GM12873 (cell line): Measurements from ENCODE around the gene SIGLEC11.

Experiments
- TF ChIP-seq, protein P1 (sequence below): IDR thresholded peaks from 2 replicates; pipeline ENCODE4 v1.5.1; 2012; ENCODE audit warnings: low read depth, mild to moderate bottlenecking, moderate library complexity, low read length, control low read depth; ENCODE audit not compliant: insufficient read depth; ENCODE audit errors: missing control alignments

SIGLEC11 gene

DNA sequence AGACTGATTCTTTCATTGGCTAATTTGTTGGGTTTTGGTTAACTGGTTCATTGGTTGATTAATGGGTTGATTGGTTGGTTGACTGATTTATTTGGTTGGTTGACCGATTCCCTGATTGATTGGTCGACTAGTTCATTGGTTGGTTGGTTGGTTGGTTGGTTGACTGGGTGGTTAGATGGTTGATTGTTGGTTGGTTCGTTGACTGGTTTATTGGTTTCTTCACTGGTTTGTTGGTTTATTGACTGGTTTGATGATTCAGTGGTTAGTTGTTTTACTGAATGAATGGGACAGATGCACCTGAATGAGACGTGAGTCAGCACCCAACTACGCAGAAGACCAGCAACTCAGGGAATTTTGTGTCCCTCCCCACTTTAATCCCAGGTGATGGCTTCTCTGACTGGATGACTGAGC is 28.9 kb downstream of the SIGLEC11 start:
- TF ChIP-seq, protein P1, sequence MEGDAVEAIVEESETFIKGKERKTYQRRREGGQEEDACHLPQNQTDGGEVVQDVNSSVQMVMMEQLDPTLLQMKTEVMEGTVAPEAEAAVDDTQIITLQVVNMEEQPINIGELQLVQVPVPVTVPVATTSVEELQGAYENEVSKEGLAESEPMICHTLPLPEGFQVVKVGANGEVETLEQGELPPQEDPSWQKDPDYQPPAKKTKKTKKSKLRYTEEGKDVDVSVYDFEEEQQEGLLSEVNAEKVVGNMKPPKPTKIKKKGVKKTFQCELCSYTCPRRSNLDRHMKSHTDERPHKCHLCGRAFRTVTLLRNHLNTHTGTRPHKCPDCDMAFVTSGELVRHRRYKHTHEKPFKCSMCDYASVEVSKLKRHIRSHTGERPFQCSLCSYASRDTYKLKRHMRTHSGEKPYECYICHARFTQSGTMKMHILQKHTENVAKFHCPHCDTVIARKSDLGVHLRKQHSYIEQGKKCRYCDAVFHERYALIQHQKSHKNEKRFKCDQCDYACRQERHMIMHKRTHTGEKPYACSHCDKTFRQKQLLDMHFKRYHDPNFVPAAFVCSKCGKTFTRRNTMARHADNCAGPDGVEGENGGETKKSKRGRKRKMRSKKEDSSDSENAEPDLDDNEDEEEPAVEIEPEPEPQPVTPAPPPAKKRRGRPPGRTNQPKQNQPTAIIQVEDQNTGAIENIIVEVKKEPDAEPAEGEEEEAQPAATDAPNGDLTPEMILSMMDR: no peak

DNA sequence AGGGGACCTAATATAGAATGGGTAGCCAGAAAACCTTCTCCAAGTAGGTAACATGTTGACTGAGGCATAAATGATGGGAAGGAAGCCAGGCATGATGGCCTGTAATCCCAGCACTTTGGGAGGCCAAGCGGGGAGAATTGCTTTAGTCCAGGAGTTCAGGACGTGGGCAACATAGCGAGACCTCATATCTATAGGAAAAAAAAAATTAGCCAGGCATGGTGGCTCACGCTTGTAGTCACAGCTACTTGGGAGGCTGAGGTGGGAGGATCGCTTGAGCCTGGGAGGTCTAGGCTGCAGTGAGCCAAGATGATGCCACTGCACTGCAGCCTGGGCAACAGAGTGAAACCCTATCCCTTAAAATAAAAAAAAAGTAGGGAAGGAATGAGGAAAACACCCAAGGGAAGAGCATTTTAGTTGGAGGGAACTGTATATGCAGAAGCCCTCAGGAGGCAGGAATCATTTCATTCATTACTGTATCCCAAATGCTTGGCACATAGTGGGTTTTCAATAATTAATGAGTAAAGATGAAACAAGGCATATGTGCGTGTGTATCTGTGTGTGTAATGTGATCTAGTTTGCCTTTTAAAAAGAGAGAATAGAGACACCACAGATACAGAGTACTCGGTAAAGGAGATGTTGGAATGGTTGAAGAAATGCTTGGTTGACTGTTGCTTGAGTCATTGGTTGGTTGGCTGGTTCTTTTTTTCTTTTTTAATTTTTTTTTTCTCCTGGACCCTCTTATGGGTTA is 29.5 kb downstream of the SIGLEC11 start:
- TF ChIP-seq, protein P1: no peak

DNA sequence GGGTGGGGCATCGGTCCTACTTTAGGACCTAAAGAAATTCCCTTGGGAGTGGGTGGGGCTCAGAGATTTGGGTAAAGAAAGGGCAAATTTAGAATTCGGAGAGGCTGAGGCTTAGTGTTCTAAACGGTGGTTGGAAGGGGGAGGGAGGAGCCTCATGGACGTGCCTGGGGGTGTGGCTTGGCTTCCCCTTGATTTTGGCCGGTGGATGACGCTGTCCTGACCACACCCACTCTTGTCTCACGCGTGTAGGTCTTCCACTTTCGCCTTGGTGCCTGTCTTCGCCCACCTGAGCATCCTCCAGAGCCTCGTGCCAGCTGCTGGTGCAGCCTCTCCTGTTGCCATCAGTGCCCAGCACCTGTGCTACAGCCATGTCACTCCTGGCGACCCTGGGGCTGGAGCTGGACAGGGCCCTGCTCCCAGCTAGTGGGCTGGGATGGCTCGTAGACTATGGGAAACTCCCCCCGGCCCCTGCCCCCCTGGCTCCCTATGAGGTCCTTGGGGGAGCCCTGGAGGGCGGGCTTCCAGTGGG is 30.4 kb downstream of the SIGLEC11 start:
- TF ChIP-seq, protein P1: no peak

DNA sequence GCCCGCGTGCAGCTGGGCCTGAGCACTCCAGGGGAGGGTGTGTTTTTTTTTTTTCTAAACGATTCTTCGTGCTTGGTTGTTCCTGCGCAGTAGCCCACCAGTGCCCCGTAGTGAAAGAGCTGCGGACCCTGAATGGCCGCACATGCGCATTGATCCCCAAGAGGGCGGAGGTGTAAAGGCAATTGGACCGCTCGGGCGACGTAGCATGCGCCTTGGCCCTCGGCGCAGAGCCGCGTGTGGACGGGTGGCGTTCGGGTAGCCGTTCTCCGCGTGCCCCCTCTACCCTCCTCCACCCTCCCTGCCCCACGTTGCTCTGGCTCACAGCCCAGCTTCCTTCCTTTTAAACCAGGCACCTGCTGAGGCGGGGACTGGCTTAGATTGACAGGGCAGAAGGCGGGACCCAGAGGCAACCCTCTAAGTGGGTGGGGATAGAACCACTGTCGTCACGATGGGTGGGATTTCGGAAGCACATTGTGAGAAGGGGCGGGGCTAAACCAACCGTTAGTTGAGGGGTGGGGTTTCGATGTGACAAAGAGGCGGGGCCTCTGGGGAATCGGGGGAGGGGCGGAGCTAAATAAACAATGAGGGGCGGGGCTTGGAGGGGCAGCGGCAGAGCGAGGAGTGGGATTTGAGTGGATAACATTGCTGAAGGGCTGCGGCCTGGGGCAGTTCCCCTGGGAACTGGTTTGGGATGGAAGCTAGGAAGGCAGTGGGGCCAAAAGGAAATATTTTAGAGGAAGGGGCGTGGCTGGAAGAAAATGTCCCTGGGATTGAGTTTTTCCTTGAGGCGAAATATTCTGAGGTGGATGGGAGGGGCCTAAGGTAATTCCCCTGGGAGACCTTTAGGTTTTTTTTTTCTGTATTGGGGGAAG is 31.1 kb downstream of the SIGLEC11 start:
- TF ChIP-seq, protein P1: no peak

DNA sequence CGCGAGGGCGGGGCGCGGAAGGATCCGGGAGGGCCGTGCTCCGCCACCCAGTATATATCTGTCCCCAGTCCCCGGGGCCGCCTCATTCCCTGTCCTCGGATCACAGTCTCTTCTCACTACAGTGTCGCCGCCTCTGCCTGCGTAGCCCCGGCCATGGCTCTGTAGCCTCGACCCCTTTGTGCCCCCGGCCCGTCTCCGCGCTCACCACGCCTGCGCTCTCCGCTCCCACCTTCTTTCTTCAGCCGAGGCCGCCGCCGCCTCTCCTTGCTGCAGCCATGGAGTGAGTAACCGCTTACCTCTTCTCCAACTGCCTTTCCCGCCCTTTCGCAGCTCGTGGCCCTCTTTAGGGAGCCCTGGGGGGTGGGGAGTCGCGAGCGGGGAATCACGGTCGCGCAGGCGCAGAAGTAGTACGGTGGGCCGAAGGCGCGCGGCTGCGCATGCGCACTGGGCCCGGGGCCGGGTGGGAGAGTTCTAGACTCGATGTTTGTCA is 31.8 kb downstream of the SIGLEC11 start, which contains the start of the genes ATF5 and NUP62:
Gene ATF5, plus strand, starts transcription at position 85 of the 490 bp plus-strand sequence. CDS start 1,646 bp downstream, outside the sequence.
Gene NUP62, minus strand, starts transcription at position 384 of the 490 bp plus-strand sequence. CDS start 19,697 bp downstream, outside the sequence.
- TF ChIP-seq, protein P1: no peak

DNA sequence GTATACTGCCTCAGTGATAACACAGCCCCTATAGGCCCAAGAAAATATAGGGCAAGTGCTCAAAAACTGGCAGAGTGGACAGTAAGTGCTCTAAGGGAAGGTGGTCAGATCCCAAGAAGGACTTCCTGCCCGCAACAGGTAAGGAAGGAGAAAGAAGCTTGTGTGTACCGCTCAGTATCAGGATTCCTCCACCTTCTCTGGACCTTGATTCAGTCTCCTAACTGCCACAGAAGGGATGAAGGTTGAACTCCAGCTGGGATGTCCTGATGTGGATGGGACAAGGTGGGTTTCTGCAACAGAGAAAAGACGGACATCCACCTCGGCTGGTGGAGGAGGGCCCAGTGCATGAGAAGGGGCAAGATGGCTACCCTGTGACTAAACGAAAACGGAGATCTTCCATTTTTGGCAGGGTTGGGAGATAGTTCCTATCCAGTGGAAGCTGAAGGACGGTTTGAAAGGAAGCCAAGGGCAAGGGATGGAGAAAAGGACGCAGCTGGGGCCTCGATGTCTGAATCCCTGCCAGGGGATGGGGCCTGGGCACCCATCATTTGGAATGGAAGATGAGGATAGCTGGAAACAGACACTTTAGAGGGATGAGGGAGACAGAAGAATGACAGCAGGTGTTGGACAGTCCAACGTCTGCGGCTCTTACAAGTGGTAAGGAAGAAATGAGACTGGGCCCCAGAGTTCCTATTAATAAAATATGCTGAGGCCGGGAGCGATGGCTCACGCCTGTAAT is 33.3 kb downstream of the SIGLEC11 start:
- TF ChIP-seq, protein P1: no peak
